Epidermal melanocyte (primary cell): ENCODE data around the gene DENND2C.

ENCODE experiments used
- DNase-seq: peaks from one replicate; pipeline ENCODE4 v3.0.0; 2011; ENCODE audit warnings: low spot score; ENCODE audit not compliant: insufficient read length

The DENND2C gene

GRCh38 chr1:114545796-114546195 is 124.1 kb downstream of the DENND2C start:
- DNase-seq = no peak

- no peak for DNase-seq
These were observed 124.5 kb downstream of the DENND2C start for GRCh38 chr1:114545315-114545714.

GRCh38 chr1:114540821-114541220 is 129.0 kb downstream of the DENND2C start:
- DNase-seq = no peak

- DNase-seq = no peak
These were observed 129.6 kb downstream of the DENND2C start for GRCh38 chr1:114540272-114540671.

- DNase-seq = no peak
These were observed 133.8 kb downstream of the DENND2C start for GRCh38 chr1:114536043-114536442.

GRCh38 chr1:114535401-114535800 is 134.4 kb downstream of the DENND2C start:
- DNase-seq = no peak
